IMR-90 (cell line): Measurements from ENCODE around the gene XYLT2. TPM values are rescaled to one million over a fixed set of nuclear protein-coding genes. Genes with fewer than 3 reads are reported as not detected.

Experiments used
- ATAC-seq: fragments of 200-7000 bp; cut with Tn5 transposase; 2 replicates; pipeline ENCODE4 v1.9.1; 2020; ENCODE audit warnings: low read depth, mild to moderate bottlenecking, moderate library complexity
- BruUV-seq: library from RNA; stranded (reverse); fragments of 400-500 nt; replicated peaks from 2 replicates; lab custom pipeline; 2021; lab: Mats Ljungman, UMichigan
- CTCF ChIA-PET: fragments of 300-600 bp; formaldehyde crosslinking; extraction: SDS; loops from one replicate; lab custom pipeline; 2021; ENCODE audit warnings: antibody characterized with exemption; lab: Yijun Ruan, JAX
- POLR2A ChIA-PET: fragments of 300-600 bp; sonication (Branson Sonifier 250); formaldehyde crosslinking; loops from one replicate; lab custom pipeline; 2022; ENCODE audit warnings: antibody characterized with exemption; ENCODE audit not compliant: unreplicated experiment; lab: Charles Lee
- DNase-seq: peaks from one replicate; pipeline ENCODE4 v3.0.0; 2013
- H2AFZ ChIP-seq: replicated peaks from 2 replicates; pipeline ENCODE3; 2013; ENCODE audit warnings: low read length, mild to moderate bottlenecking; ENCODE audit not compliant: poor library complexity
- H2AK5ac ChIP-seq: 2 replicates; pipeline ENCODE4 v1.6.1; 2013; ENCODE audit warnings: low read depth, low read length, inconsistent platforms
- H2AK9ac ChIP-seq: replicated peaks from 2 replicates; pipeline ENCODE3; 2013; ENCODE audit warnings: mild to moderate bottlenecking, low read depth, low read length, moderate library complexity; ENCODE audit not compliant: poor library complexity
- H2BK120ac ChIP-seq: 2 replicates; pipeline ENCODE4 v1.6.1; 2013; ENCODE audit warnings: low read depth, low read length, inconsistent platforms
- H2BK15ac ChIP-seq: 3 replicates; pipeline ENCODE4 v1.6.1; 2013; ENCODE audit warnings: low read depth, low read length, inconsistent platforms
- H2BK20ac ChIP-seq: 2 replicates; pipeline ENCODE4 v1.6.1; 2013; ENCODE audit warnings: low read depth, mild to moderate bottlenecking, inconsistent platforms, low read length, moderate library complexity
- H2BK5ac ChIP-seq: 2 replicates; pipeline ENCODE4 v1.6.1; 2013; ENCODE audit warnings: mild to moderate bottlenecking, low read depth, low read length, inconsistent platforms; ENCODE audit not compliant: poor library complexity, severe bottlenecking
- H3K14ac ChIP-seq: replicated peaks from 2 replicates; pipeline ENCODE4 v1.6.1; 2013; ENCODE audit warnings: low read depth, low read length, inconsistent platforms
- H3K18ac ChIP-seq: 2 replicates; pipeline ENCODE4 v1.6.1; 2013; ENCODE audit warnings: low read depth, low read length, control low read depth
- H3K23ac ChIP-seq: 2 replicates; pipeline ENCODE4 v1.6.1; 2013; ENCODE audit warnings: low read depth, low read length, inconsistent platforms
- H3K27ac ChIP-seq: 2 replicates; pipeline ENCODE4 v1.5.1; 2013; ENCODE audit warnings: mild to moderate bottlenecking, control low read depth, low read length; ENCODE audit not compliant: insufficient read depth
- H3K27me3 ChIP-seq: 2 replicates; pipeline ENCODE4 v1.6.1; 2013; ENCODE audit warnings: low read length; ENCODE audit not compliant: control insufficient read depth, insufficient read depth
- H3K36me3 ChIP-seq: 2 replicates; pipeline ENCODE4 v1.6.1; 2013; ENCODE audit warnings: low read length, mixed read lengths; ENCODE audit not compliant: control insufficient read depth, insufficient read depth
- H3K4ac ChIP-seq: 2 replicates; pipeline ENCODE4 v1.6.1; 2013; ENCODE audit warnings: low read depth, low read length, inconsistent platforms
- H3K4me1 ChIP-seq: 2 replicates; pipeline ENCODE4 v1.6.1; 2013; ENCODE audit warnings: low read length, mixed read lengths; ENCODE audit not compliant: control insufficient read depth, insufficient read depth
- H3K4me2 ChIP-seq: 2 replicates; pipeline ENCODE4 v1.6.1; 2013; ENCODE audit warnings: low read depth, mild to moderate bottlenecking, control low read depth, low read length, moderate library complexity
- H3K4me3 ChIP-seq: 2 replicates; pipeline ENCODE4 v1.5.1; 2013; ENCODE audit warnings: low read depth, mild to moderate bottlenecking, control low read depth, low read length, moderate library complexity; ENCODE audit not compliant: insufficient read depth
- H3K56ac ChIP-seq: 2 replicates; pipeline ENCODE4 v1.6.1; 2013; ENCODE audit warnings: low read length, inconsistent platforms; ENCODE audit not compliant: insufficient read depth; ENCODE audit errors: extremely low read depth
- H3K79me1 ChIP-seq, 2 experiments: 2 replicates each; pipeline ENCODE4 v1.6.1; 2013; ENCODE audit warnings: low read length in 2 of 2, inconsistent platforms in 1 of 2, low read depth in 1 of 2
- H3K9ac ChIP-seq: 2 replicates; pipeline ENCODE4 v1.6.1; 2013; ENCODE audit warnings: low read depth, low read length, control low read depth
- H3K9me1 ChIP-seq: 2 replicates; pipeline ENCODE4 v1.6.1; 2013; ENCODE audit warnings: low read length, inconsistent platforms; ENCODE audit not compliant: insufficient read depth
- H3K9me3 ChIP-seq: 2 replicates; pipeline ENCODE4 v1.6.1; 2013; ENCODE audit warnings: low read length; ENCODE audit not compliant: control insufficient read depth, insufficient read depth
- H4K20me1 ChIP-seq: 2 replicates; pipeline ENCODE4 v1.6.1; 2013; ENCODE audit warnings: low read length, inconsistent platforms; ENCODE audit not compliant: insufficient read depth
- H4K5ac ChIP-seq: 2 replicates; pipeline ENCODE4 v1.6.1; 2013; ENCODE audit warnings: mild to moderate bottlenecking, low read depth, low read length, control low read depth
- H4K8ac ChIP-seq, 2 experiments: 2 replicates each; pipeline ENCODE4 v1.6.1; 2013; ENCODE audit warnings: low read depth in 2 of 2, low read length in 2 of 2, control low read depth in 1 of 2, inconsistent platforms in 1 of 2
- H4K91ac ChIP-seq: 2 replicates; pipeline ENCODE4 v1.6.1; 2013; ENCODE audit warnings: low read depth, low read length, inconsistent platforms; ENCODE audit not compliant: insufficient read depth
- BHLHE40 ChIP-seq: fragments of 150-350 bp; IDR thresholded peaks from 2 replicates; pipeline ENCODE4 v1.6.1; 2016; ENCODE audit warnings: mild to moderate bottlenecking, low read depth, low read length
- CEBPB ChIP-seq: IDR thresholded peaks from 2 replicates; pipeline ENCODE4 v1.6.1; 2012; ENCODE audit warnings: low read depth, low read length, improper control_type of control experiment
- MAFK ChIP-seq: IDR thresholded peaks from 2 replicates; pipeline ENCODE4 v1.6.1; 2012; ENCODE audit warnings: low read depth, low read length, improper control_type of control experiment
- MXI1 ChIP-seq: IDR thresholded peaks from 2 replicates; pipeline ENCODE4 v1.6.1; 2012; ENCODE audit warnings: low read depth, mild to moderate bottlenecking, low read length, moderate library complexity, borderline replicate concordance
- RAD21 ChIP-seq: IDR thresholded peaks from 2 replicates; pipeline ENCODE4 v1.6.1; 2012; ENCODE audit warnings: low read length, improper control_type of control experiment
- WGBS, 2 experiments: methylation state at CpG; one replicate each; pipeline versions ENCODE4 v1.1.5 to v1.1.7; 2013; ENCODE audit warnings: missing lambda C conversion rate in 2 of 2; ENCODE audit not compliant: insufficient read length in 1 of 2; ENCODE audit errors: extremely low coverage in 2 of 2; 5-methylcytosine and 5-hydroxymethylcytosine counted together
- dilution Hi-C: fragments of 300-500 bp; cut with HindIII; formaldehyde crosslinking; loops from one replicate; pipeline ENCODE4 v1.14.3; 2018; ENCODE audit warnings: low sequenced_read_pairs; ENCODE audit not compliant: unreplicated experiment
- in situ Hi-C: fragments of 300-500 bp; cut with MboI; formaldehyde crosslinking; loops from 3 replicates; pipeline ENCODE4 v1.14.3; 2019; ENCODE audit warnings: low sequenced_read_pairs, inconsistent platforms, mixed read lengths
- intact Hi-C: fragments of 100-400 bp; cut with micrococcal nuclease; formaldehyde crosslinking; loops from 2 replicates; pipeline ENCODE4 v1.10.0; 2022
- polyA plus RNA-seq, 3 experiments: library from polyadenylated mRNA; depleted of rRNA; stranded (reverse); fragments of >200 nt; gene quantifications; 2 replicates each; pipeline ENCODE4 v1.2.3, GENCODE V29; 2012; ENCODE audit warnings: low replicate concordance in 1 of 3
- total RNA-seq: library from RNA; depleted of rRNA; stranded (reverse); fragments of >200 nt; gene quantifications from 2 replicates; pipeline ENCODE4 v1.2.3, GENCODE V29; 2012

The XYLT2 gene
- total and polyA plus RNA-seq, 2 of the 4 experiments (the other 2 are of a cell fraction) = 27.7 to 31.9 TPM

DNA sequence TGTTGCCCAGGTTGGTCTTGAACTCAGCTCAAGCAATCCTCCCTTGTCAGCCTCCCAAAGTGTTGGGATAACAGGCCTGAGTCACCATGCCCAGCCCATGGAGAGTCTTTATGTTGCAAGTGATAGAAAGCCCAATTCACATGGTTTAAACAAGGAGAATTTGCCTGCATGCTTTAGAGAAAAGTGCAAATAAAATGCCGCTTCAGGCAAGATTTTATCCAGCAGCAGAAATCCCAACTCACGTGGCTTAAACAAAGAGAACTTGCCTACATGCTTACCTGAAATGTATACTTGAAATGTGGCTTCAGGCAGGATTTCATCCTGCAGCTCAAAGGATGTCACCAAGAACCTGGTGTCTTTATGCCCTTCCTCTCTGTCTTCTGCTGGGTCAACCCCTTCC, 28.8 kb upstream of the XYLT2 start:
- ATAC-seq = no peak
- peaks cover 32% of the 10 kb centered on the region for H3K27me3 ChIP-seq
- no peak overlapping the region for H4K5ac ChIP-seq
- no peak overlapping the region for H2AFZ ChIP-seq
- H4K20me1 ChIP-seq = no peaks in the 10 kb centered on the region
- H4K8ac ChIP-seq = no peak overlapping the region
- no peak overlapping the region for H2BK120ac ChIP-seq
- H3K4me3 ChIP-seq = no peak overlapping the region
- H2AK5ac ChIP-seq = no peak overlapping the region
- no CpG with 5 or more reads among the region's 2 CpGs for WGBS, 2 experiments
- no peaks in the 10 kb centered on the region for H3K79me1 ChIP-seq
- no peak overlapping the region for H3K9ac ChIP-seq
- H2BK20ac ChIP-seq = no peak overlapping the region
- H3K9me3 ChIP-seq = no peaks in the 10 kb centered on the region
- no peaks in the 10 kb centered on the region for H3K36me3 ChIP-seq
- no peak overlapping the region for H3K23ac ChIP-seq
- H4K91ac ChIP-seq = no peak overlapping the region
- H3K4me2 ChIP-seq = no peak overlapping the region
- H3K56ac ChIP-seq = no peak overlapping the region
- peaks cover 5% of the 10 kb centered on the region for H3K4me1 ChIP-seq
- no peaks in the 10 kb centered on the region for H3K9me1 ChIP-seq
- H2BK5ac ChIP-seq = no peak overlapping the region
- intact Hi-C loops (no loop called here), in situ Hi-C loops (loop anchor here (25.0 kb wide), 1 partner anchor 430 kb away; no protein-coding TSS in a partner anchor), dilution Hi-C loops (no loop called here)
- no TSS peak for BruUV-seq
- no peak overlapping the region for H3K14ac ChIP-seq
- no peak overlapping the region for H2BK15ac ChIP-seq
- POLR2A ChIA-PET = no interaction called here
- H3K4ac ChIP-seq = no peak overlapping the region
- CTCF ChIA-PET = interaction anchor here (1.0 to 1.5 kb wide), 3 partner anchors 16 to 147 kb away, joined by 3 read pairs; no protein-coding TSS in a partner anchor
- H3K27ac ChIP-seq = no peak overlapping the region
- H2AK9ac ChIP-seq = no peak overlapping the region
- DNase-seq = no peak
- TF ChIP-seq MXI1 = no peak
- TF ChIP-seq RAD21 = no peak
- no peak for TF ChIP-seq CEBPB
- no peak for TF ChIP-seq MAFK
- TF ChIP-seq BHLHE40 = no peak
- H3K18ac ChIP-seq = no peak overlapping the region
